ENCODE results near the gene DGKI. TPM values are rescaled to one million over a fixed set of nuclear protein-coding genes. Genes with fewer than 3 reads are reported as not detected.

DGKI gene
- total and polyA plus RNA-seq, 9 of the 15 experiments (the other 6 are each of a cell fraction or from before 2014, with no cell fraction given), result 0.11 to 0.54 (median 0.15) TPM; not detected in 5

DNA sequence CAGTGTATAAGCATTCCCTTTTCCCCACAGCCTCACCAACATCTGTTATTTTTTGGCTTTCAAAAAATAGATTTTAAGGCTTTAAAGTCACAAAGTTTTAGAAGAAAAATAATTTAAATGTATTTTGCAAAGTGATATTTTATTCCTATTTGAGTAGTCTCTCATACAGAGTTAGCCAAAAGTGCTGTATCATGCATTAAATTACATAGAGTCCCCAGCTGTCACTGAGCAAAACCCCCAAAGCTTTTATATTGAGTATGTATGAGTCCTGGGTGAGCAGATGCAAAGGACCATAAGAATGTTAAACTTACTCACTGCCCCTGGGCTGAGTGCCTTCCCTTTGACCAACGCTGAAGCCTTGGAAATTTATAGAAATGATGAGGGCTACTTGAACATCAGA, 432.9 kb downstream of the DGKI start:
- intact Hi-C loops (cut with micrococcal nuclease), result no loop called here
- FAIRE-seq (no peak), ATAC-seq (no peak), DNase-seq (ENCODE audit: extremely low read depth in 1 of 4, low spot score in 3 of 4) (no peak)
- H3K4me1 ChIP-seq (replicated peaks in 1 of 2; ENCODE audit: control insufficient read depth in 2 of 2, insufficient read depth in 2 of 2, low read length in 2 of 2), result no peaks in the 10 kb centered on the region
- H3K79me2 ChIP-seq (ENCODE audit: control insufficient read depth, insufficient read depth, low read length), result no peaks in the 10 kb centered on the region
- in situ Hi-C loops (cut with MboI), result no loop called here
- no TSS peak for BruUV-seq (replicated peaks)
- no peaks in the 10 kb centered on the region for H3K27me3 ChIP-seq (ENCODE audit: control insufficient read depth in 2 of 2, insufficient read depth in 2 of 2, low read length in 2 of 2)
- TF ChIP-seq, protein P1, sequence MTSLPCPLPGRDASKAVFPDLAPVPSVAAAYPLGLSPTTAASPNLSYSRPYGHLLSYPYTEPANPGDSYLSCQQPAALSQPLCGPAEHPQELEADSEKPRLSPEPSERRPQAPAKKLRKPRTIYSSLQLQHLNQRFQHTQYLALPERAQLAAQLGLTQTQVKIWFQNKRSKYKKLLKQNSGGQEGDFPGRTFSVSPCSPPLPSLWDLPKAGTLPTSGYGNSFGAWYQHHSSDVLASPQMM (CRISPR knock-in tag; IDR thresholded peaks at IDR 0.05), result no peak
- TF ChIP-seq HNRNPK (IDR thresholded peaks at IDR 0.05; ENCODE audit: low read depth, low read length, poor library complexity, severe bottlenecking), result no peak
- TF ChIP-seq FOXA1 (IDR thresholded peaks at IDR 0.05; ENCODE audit: borderline replicate concordance), result no peak
- TF ChIP-seq MAFG (tag; conservative IDR thresholded peaks at IDR 0.05), result no peak
- TF ChIP-seq CAMTA2 (CRISPR knock-in tag; conservative IDR thresholded peaks at IDR 0.05), result no peak
- TF ChIP-seq, protein P2, sequence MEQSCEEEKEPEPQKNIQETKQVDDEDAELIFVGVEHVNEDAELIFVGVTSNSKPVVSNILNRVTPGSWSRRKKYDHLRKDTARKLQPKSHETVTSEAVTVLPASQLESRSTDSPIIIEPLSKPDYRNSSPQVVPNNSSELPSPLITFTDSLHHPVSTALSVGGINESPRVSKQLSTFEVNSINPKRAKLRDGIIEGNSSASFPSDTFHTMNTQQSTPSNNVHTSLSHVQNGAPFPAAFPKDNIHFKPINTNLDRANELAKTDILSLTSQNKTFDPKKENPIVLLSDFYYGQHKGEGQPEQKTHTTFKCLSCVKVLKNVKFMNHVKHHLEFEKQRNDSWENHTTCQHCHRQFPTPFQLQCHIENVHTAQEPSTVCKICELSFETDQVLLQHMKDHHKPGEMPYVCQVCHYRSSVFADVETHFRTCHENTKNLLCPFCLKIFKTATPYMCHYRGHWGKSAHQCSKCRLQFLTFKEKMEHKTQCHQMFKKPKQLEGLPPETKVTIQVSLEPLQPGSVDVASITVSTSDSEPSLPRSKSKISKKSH (CRISPR knock-in tag; IDR thresholded peaks at IDR 0.05), result no peak
- no peak for TF ChIP-seq ZNF408 (CRISPR knock-in tag; IDR thresholded peaks at IDR 0.05; ENCODE audit: low read depth)
- no peak for TF ChIP-seq COPS2 (conservative IDR thresholded peaks at IDR 0.05)
- no peak for TF ChIP-seq CEBPB (tag; IDR thresholded peaks at IDR 0.05)
- H3K9me3 ChIP-seq (replicated peaks; ENCODE audit: control insufficient read depth, insufficient read depth, low read depth, low read length), result no peaks in the 10 kb centered on the region; the same call in 1 of the 2 replicates
- H3K36me3 ChIP-seq (ENCODE audit: control insufficient read depth, insufficient read depth, low read length), result no peaks in the 10 kb centered on the region
- H2AFZ ChIP-seq (ENCODE audit: low read depth, low read length), result no peak overlapping the region
- H3K27ac ChIP-seq (ENCODE audit: extremely low read depth, low read depth, low read length), result no peak overlapping the region
- 0% methylated on average over 1 of the region's 1 CpG for WGBS (ENCODE audit: insufficient coverage, low coverage, missing lambda C conversion rate)
- no peaks in the 10 kb centered on the region for H3K9me1 ChIP-seq (ENCODE audit: control insufficient read depth, insufficient read depth, low read length)
- no peaks in the 10 kb centered on the region for H4K20me1 ChIP-seq (replicated peaks; ENCODE audit: control insufficient read depth, insufficient read depth, low read length)
- no peak overlapping the region for H3K4me3 ChIP-seq
- POLR2A ChIA-PET, result no interaction called here
- no peak overlapping the region for H3K4me2 ChIP-seq (ENCODE audit: insufficient read depth, low read length)
- CTCF ChIA-PET (ENCODE audit: low intra/inter-chr PET ratio), result no interaction called here
- H3K9ac ChIP-seq (ENCODE audit: insufficient read depth in 1 of 2, low read depth in 2 of 2, low read length in 2 of 2), result no peak overlapping the region
